K562 (cell line): ENCODE measurements around the gene MXI1. TPM values are rescaled to one million over a fixed set of nuclear protein-coding genes. Genes with fewer than 3 reads are reported as not detected.

Experiments used
- CBX8 ChIP-seq: fragments of 200-600 bp; sonication (generic); IDR thresholded peaks from 2 replicates; pipeline ENCODE4 v1.6.1; 2012; ENCODE audit warnings: borderline replicate concordance, mixed run types, low read depth, mild to moderate bottlenecking, moderate library complexity, mixed read lengths, low read length, control low read depth, inconsistent platforms; ENCODE audit not compliant: poor library complexity, severe bottlenecking; ENCODE audit errors: extremely low read depth
- CHD4 ChIP-seq: fragments of 200-600 bp; sonication (generic); IDR thresholded peaks from 3 replicates; pipeline ENCODE4 v1.6.1; 2012; ENCODE audit warnings: low read depth, mild to moderate bottlenecking, mixed read lengths, low read length, inconsistent platforms; ENCODE audit not compliant: insufficient read depth, insufficient replicate concordance, poor library complexity, severe bottlenecking
- CLOCK ChIP-seq: fragments of 250-450 bp; sonication (Bioruptor Pico); IDR thresholded peaks from 2 replicates; pipeline ENCODE4 v1.4.0; 2020; ENCODE audit warnings: mild to moderate bottlenecking, moderate library complexity, borderline replicate concordance
- ELF1 ChIP-seq: fragments of 200-800 bp; sonication (Bioruptor generic); IDR thresholded peaks from 2 replicates; pipeline ENCODE4 v1.6.1; 2016; ENCODE audit warnings: missing genetic modification characterization, missing compliant biosample characterization
- ELF4 ChIP-seq: fragments of 450-650 bp; formaldehyde crosslinking; IDR thresholded peaks from 2 replicates; pipeline ENCODE4 v1.4.0; 2022; ENCODE audit warnings: missing genetic modification characterization
- ESRRA ChIP-seq: fragments of 450-650 bp; IDR thresholded peaks from 2 replicates; pipeline ENCODE4 v1.6.1; 2014; ENCODE audit warnings: low read depth, mild to moderate bottlenecking, moderate library complexity, borderline replicate concordance
- EWSR1 ChIP-seq: fragments of 450-650 bp; IDR thresholded peaks from 2 replicates; pipeline ENCODE4 v1.6.1; 2018; ENCODE audit warnings: borderline replicate concordance, mild to moderate bottlenecking, low read depth, moderate library complexity; ENCODE audit not compliant: partially characterized antibody
- GABPA ChIP-seq: fragments of 200-800 bp; sonication (Bioruptor generic); conservative IDR thresholded peaks from 2 replicates; pipeline ENCODE4 v1.6.1; 2016; ENCODE audit warnings: low read depth, missing genetic modification characterization, missing compliant biosample characterization
- GTF2F1 ChIP-seq: IDR thresholded peaks from 2 replicates; pipeline ENCODE4 v1.6.1; 2011; ENCODE audit warnings: low read depth, low read length, improper control_type of control experiment
- HMBOX1 ChIP-seq: sonication (generic); IDR thresholded peaks from 2 replicates; pipeline ENCODE4 v1.6.1; 2016
- IRF9 ChIP-seq: fragments of 450-650 bp; IDR thresholded peaks from 2 replicates; pipeline ENCODE4 v1.6.1; 2016; ENCODE audit warnings: missing biosample characterization, missing genetic modification characterization
- KLF13 ChIP-seq: fragments of 450-650 bp; IDR thresholded peaks from 2 replicates; pipeline ENCODE4 v1.6.1; 2016; ENCODE audit warnings: missing genetic modification characterization, low read depth, mild to moderate bottlenecking, missing compliant biosample characterization, moderate library complexity, borderline replicate concordance
- NR2C1 ChIP-seq, 2 experiments: fragments of 450-650 bp; IDR thresholded peaks; 2 replicates each; pipeline ENCODE4 v1.6.1; 2017; ENCODE audit warnings: mild to moderate bottlenecking in 2 of 2, antibody characterized with exemption in 1 of 2, inconsistent platforms in 1 of 2, missing compliant biosample characterization in 1 of 2, missing genetic modification characterization in 1 of 2
- PURB ChIP-seq: sonication (generic); formaldehyde crosslinking; IDR thresholded peaks from 2 replicates; pipeline ENCODE4 v1.9.0; 2021; ENCODE audit warnings: low read depth, mild to moderate bottlenecking, missing genetic modification reagents
- SIN3B ChIP-seq: fragments of 450-650 bp; IDR thresholded peaks from 2 replicates; pipeline ENCODE4 v1.6.1; 2017; ENCODE audit warnings: low read depth, mild to moderate bottlenecking, moderate library complexity
- TCF7 ChIP-seq: sonication (generic); IDR thresholded peaks from 2 replicates; pipeline ENCODE4 v1.6.1; 2016; ENCODE audit warnings: antibody characterized with exemption, borderline replicate concordance
- TFAM ChIP-seq: fragments of 250-450 bp; sonication (Bioruptor Pico); conservative IDR thresholded peaks from 2 replicates; pipeline ENCODE4 v1.5.0; 2021; ENCODE audit warnings: mild to moderate bottlenecking, moderate library complexity
- ZBTB26 ChIP-seq: fragments of 450-650 bp; formaldehyde crosslinking; IDR thresholded peaks from 2 replicates; pipeline ENCODE4 v1.4.0; 2022; ENCODE audit warnings: missing genetic modification characterization
- ZFP1 ChIP-seq: fragments of 450-650 bp; formaldehyde crosslinking; IDR thresholded peaks from 2 replicates; pipeline ENCODE4 v1.4.0; 2020; ENCODE audit warnings: mild to moderate bottlenecking, mixed read lengths
- ZKSCAN8 ChIP-seq: fragments of 200-800 bp; sonication (Bioruptor generic); IDR thresholded peaks from 2 replicates; pipeline ENCODE4 v1.6.1; 2016; ENCODE audit warnings: missing genetic modification characterization, missing compliant biosample characterization
- ZNF197 ChIP-seq: fragments of 200-800 bp; sonication (Bioruptor generic); IDR thresholded peaks from 2 replicates; pipeline ENCODE4 v1.6.1; 2016; ENCODE audit warnings: low read depth, missing genetic modification characterization, missing compliant biosample characterization
- ZNF24 ChIP-seq: fragments of 450-650 bp; IDR thresholded peaks from 2 replicates; pipeline ENCODE4 v1.6.1; 2016
- ZNF584 ChIP-seq: fragments of 200-800 bp; sonication (Bioruptor generic); IDR thresholded peaks from 2 replicates; pipeline ENCODE4 v1.6.1; 2016; ENCODE audit warnings: low read depth, mild to moderate bottlenecking, missing genetic modification characterization, missing compliant biosample characterization
- polyA plus RNA-seq, 8 experiments: library from polyadenylated mRNA; depleted of rRNA in 4 of 8; stranded (reverse) in 5 of 8; unstranded in 3 of 8; fragments of >200 nt; fragmentation: Nextera tagmentation in 2 of 8; fragmentation: Illumina TruSeq in 1 of 8; extraction: Ambion mirVana in 2 of 8; extraction: Trizol in 1 of 8; gene quantifications; 2 replicates each; pipeline versions ENCODE4 v1.2.1 to v1.2.3, GENCODE V29; 2011 to 2014; ENCODE audit warnings: inconsistent platforms in 1 of 8, missing spikeins in 1 of 8
- total RNA-seq, 7 experiments: library from RNA; depleted of rRNA in 6 of 7; stranded (reverse); fragments of >200 nt in 6 of 7; fragmentation: Illumina TruSeq in 2 of 7; extraction: Trizol in 2 of 7; gene quantifications; 2 replicates each; pipeline versions ENCODE4 v1.2.1 to v1.2.3, GENCODE V29; 2011 to 2021; ENCODE audit warnings: low replicate concordance in 1 of 7

MXI1 gene
- total and polyA plus RNA-seq, 9 of the 15 experiments (the other 6 are each of a cell fraction or from before 2014, with no cell fraction given), result 9.1 to 23.7 (median 14.8) TPM

GRCh38 chr10:110221721-110222261 is 14.4 kb downstream of the MXI1 start (continued):
- TF ChIP-seq CLOCK (CRISPR knock-in tag) (no peak), ESRRA (no peak), NR2C1 (IDR thresholded peaks at IDR 0.05) (no peak), NR2C1 (tag; IDR thresholded peaks at IDR 0.05) (no peak), ELF4 (CRISPR knock-in tag) (no peak), IRF9 (tag) (no peak), KLF13 (tag) (no peak), PURB (CRISPR knock-in tag) (no peak), ELF1 (tag) (no peak), TCF7 (no peak), ZNF584 (peak; percentile 72; the same call in 1 of the 2 replicates), GABPA (tag) (no peak), GTF2F1 (no peak), ZNF197 (CRISPR knock-in tag) (no peak), SIN3B (no peak), ZNF24 (no peak), ZBTB26 (CRISPR knock-in tag) (no peak), ZFP1 (no peak), HMBOX1 (peak; percentile 73; the same call in 1 of the 2 replicates), CHD4 (no peak), EWSR1 (no peak), ZKSCAN8 (CRISPR knock-in tag) (no peak), TFAM (no peak), CBX8 (no peak)
